H1 (cell line): ENCODE data around the gene VSNL1. TPM values are rescaled to one million over a fixed set of nuclear protein-coding genes. Genes with fewer than 3 reads are reported as not detected.

ENCODE experiments used
- CTCF ChIA-PET: fragments of 300-600 bp; sonication (Branson Sonifier 250); formaldehyde crosslinking; loops from one replicate; lab custom pipeline; 2021; ENCODE audit not compliant: partially characterized antibody; lab: Charles Lee
- POLR2A ChIA-PET: fragments of 300-600 bp; sonication (Branson Sonifier 250); formaldehyde crosslinking; loops from one replicate; lab custom pipeline; 2021; ENCODE audit warnings: inconsistent platforms; ENCODE audit not compliant: partially characterized antibody; lab: Charles Lee
- DNase-seq, 2 experiments: peaks; one replicate each; pipeline versions ENCODE4 v3.0.0 to v3.0.0-alpha.2; 2010 to 2022; ENCODE audit warnings: low spot score in 2 of 2, low read depth in 1 of 2, mixed read lengths in 1 of 2
- FAIRE-seq: peaks from 2 replicates; lab custom pipeline; 2011; peaks lifted over from hg19 to GRCh38; lab: Jason Lieb, UNC
- H2AFZ ChIP-seq: 2 replicates; pipeline ENCODE4 v1.8.1; 2012; ENCODE audit warnings: low read length, inconsistent platforms
- H2AK5ac ChIP-seq: 2 replicates; pipeline ENCODE4 v1.6.1; 2013; ENCODE audit warnings: low read depth, low read length
- H2BK120ac ChIP-seq: replicated peaks from 2 replicates; pipeline ENCODE3; 2013; ENCODE audit warnings: low read depth, low read length, inconsistent platforms
- H2BK12ac ChIP-seq: 2 replicates; pipeline ENCODE4 v1.6.1; 2013; ENCODE audit warnings: low read depth, low read length
- H2BK15ac ChIP-seq: 2 replicates; pipeline ENCODE4 v1.6.1; 2013; ENCODE audit warnings: low read length
- H2BK20ac ChIP-seq: 2 replicates; pipeline ENCODE4 v1.6.1; 2013; ENCODE audit warnings: low read length
- H2BK5ac ChIP-seq: 2 replicates; pipeline ENCODE4 v1.6.1; 2013; ENCODE audit warnings: low read depth, low read length
- H3K14ac ChIP-seq: 2 replicates; pipeline ENCODE4 v1.6.1; 2013; ENCODE audit warnings: inconsistent platforms; ENCODE audit not compliant: insufficient read length
- H3K18ac ChIP-seq: 2 replicates; pipeline ENCODE4 v1.6.1; 2013; ENCODE audit warnings: low read length; ENCODE audit errors: extremely low read depth
- H3K23ac ChIP-seq: 2 replicates; pipeline ENCODE4 v1.6.1; 2013; ENCODE audit warnings: inconsistent platforms; ENCODE audit not compliant: insufficient read length
- H3K23me2 ChIP-seq: 2 replicates; pipeline ENCODE4 v1.6.1; 2013; ENCODE audit warnings: low read depth, low read length
- H3K27ac ChIP-seq: 2 replicates; pipeline ENCODE4 v1.6.1; 2011; ENCODE audit warnings: low read depth, low read length, inconsistent platforms
- H3K27me3 ChIP-seq, 4 experiments: replicated peaks in 1 of 4; 1 replicate in 1 of 4; 2 replicates in 3 of 4; pipeline versions ENCODE4 v1.6.1 to v1.8.1; 2011 to 2013; ENCODE audit warnings: low read length in 3 of 4, mild to moderate bottlenecking in 3 of 4, inconsistent platforms in 2 of 4, mixed read lengths in 2 of 4, moderate library complexity in 1 of 4; ENCODE audit not compliant: control insufficient read depth in 3 of 4, insufficient read depth in 3 of 4; ENCODE audit errors: extremely low read depth in 1 of 4
- H3K36me3 ChIP-seq, 4 experiments: 2 replicates each; pipeline versions ENCODE4 v1.6.1 to v1.8.1; 2011 to 2013; ENCODE audit warnings: mild to moderate bottlenecking in 4 of 4, low read length in 3 of 4, moderate library complexity in 2 of 4, control low read depth in 1 of 4, inconsistent platforms in 1 of 4; ENCODE audit not compliant: insufficient read depth in 4 of 4, control insufficient read depth in 2 of 4
- H3K4ac ChIP-seq: replicated peaks from 2 replicates; pipeline ENCODE3; 2013; ENCODE audit warnings: low read length, low read depth, mixed read lengths, inconsistent platforms; ENCODE audit not compliant: insufficient read length
- H3K4me1 ChIP-seq, 4 experiments: replicated peaks in 1 of 4; 1 replicate in 1 of 4; 2 replicates in 3 of 4; pipeline versions ENCODE4 v1.6.1 to v1.8.1; 2011 to 2013; ENCODE audit warnings: low read length in 3 of 4, inconsistent platforms in 2 of 4, mixed read lengths in 1 of 4; ENCODE audit not compliant: insufficient read depth in 4 of 4, control insufficient read depth in 3 of 4
- H3K4me2 ChIP-seq, 2 experiments: 2 replicates each; pipeline versions ENCODE4 v1.6.1 to v1.8.1; 2011 to 2013; ENCODE audit warnings: low read depth in 2 of 2, low read length in 2 of 2, control low read depth in 1 of 2, inconsistent platforms in 1 of 2, mild to moderate bottlenecking in 1 of 2; ENCODE audit not compliant: insufficient read depth in 1 of 2
- H3K4me3 ChIP-seq, 4 experiments: fragments of 200-600, 300-600 bp in 1 of 4; sonication (generic), shearing (Covaris generic), sonication (Bioruptor Twin) in 1 of 4; 2 replicates each; pipeline versions ENCODE4 v1.5.1 to v1.8.1; 2011 to 2016; ENCODE audit warnings: low read length in 4 of 4, low read depth in 3 of 4, control low read depth in 2 of 4, inconsistent platforms in 2 of 4, mild to moderate bottlenecking in 2 of 4, mixed read lengths in 1 of 4, moderate library complexity in 1 of 4; ENCODE audit not compliant: insufficient read depth in 2 of 4; ENCODE audit errors: extremely low read depth in 1 of 4
- H3K56ac ChIP-seq: replicated peaks from 2 replicates; pipeline ENCODE3; 2013; ENCODE audit warnings: low read depth, mild to moderate bottlenecking, mixed read lengths, low read length, inconsistent platforms; ENCODE audit not compliant: insufficient read length
- H3K79me1 ChIP-seq: 2 replicates; pipeline ENCODE4 v1.6.1; 2013; ENCODE audit warnings: low read depth, low read length, control low read depth
- H3K79me2 ChIP-seq, 2 experiments: 2 replicates each; pipeline versions ENCODE4 v1.6.1 to v1.8.1; 2012 to 2013; ENCODE audit warnings: low read length in 2 of 2, mild to moderate bottlenecking in 2 of 2, inconsistent platforms in 1 of 2; ENCODE audit not compliant: insufficient read depth in 2 of 2, control insufficient read depth in 1 of 2
- H3K9ac ChIP-seq, 4 experiments: replicated peaks in 1 of 4; 1 replicate in 1 of 4; 2 replicates in 3 of 4; pipeline versions ENCODE4 v1.6.1 to v1.8.1; 2011 to 2013; ENCODE audit warnings: low read depth in 3 of 4, low read length in 3 of 4, control low read depth in 2 of 4, mild to moderate bottlenecking in 2 of 4, moderate library complexity in 2 of 4, inconsistent platforms in 1 of 4; ENCODE audit errors: extremely low read depth in 1 of 4
- H3K9me3 ChIP-seq, 2 experiments: 2 replicates each; pipeline versions ENCODE4 v1.6.1 to v1.8.1; 2012 to 2013; ENCODE audit warnings: mild to moderate bottlenecking in 2 of 2, moderate library complexity in 2 of 2, control low read depth in 1 of 2, inconsistent platforms in 1 of 2, low read depth in 1 of 2, low read length in 1 of 2, mixed read lengths in 1 of 2; ENCODE audit not compliant: insufficient read depth in 2 of 2
- H4K20me1 ChIP-seq, 2 experiments: replicated peaks in 1 of 2; 2 replicates each; pipeline versions ENCODE3 to v1.8.1; 2011 to 2013; ENCODE audit warnings: inconsistent platforms in 2 of 2, low read length in 2 of 2, mild to moderate bottlenecking in 1 of 2; ENCODE audit not compliant: insufficient read depth in 2 of 2, control insufficient read depth in 1 of 2
- H4K5ac ChIP-seq: 2 replicates; pipeline ENCODE4 v1.6.1; 2013; ENCODE audit warnings: low read length, low read depth, mixed read lengths, inconsistent platforms; ENCODE audit not compliant: insufficient read length
- H4K8ac ChIP-seq: 2 replicates; pipeline ENCODE4 v1.8.0; 2013; ENCODE audit warnings: mild to moderate bottlenecking, moderate library complexity, low read length, inconsistent platforms; ENCODE audit not compliant: insufficient read depth; ENCODE audit errors: extremely low read depth
- H4K91ac ChIP-seq: replicated peaks from 2 replicates; pipeline ENCODE3; 2013; ENCODE audit warnings: low read length, mixed read lengths, inconsistent platforms; ENCODE audit not compliant: insufficient read length
- EGR1 ChIP-seq: IDR thresholded peaks from 2 replicates; pipeline ENCODE4 v1.6.1; 2011; ENCODE audit warnings: low read depth, low read length, borderline replicate concordance
- JUND ChIP-seq: IDR thresholded peaks from 2 replicates; pipeline ENCODE4 v1.6.1; 2011; ENCODE audit warnings: mild to moderate bottlenecking, improper control_type of control experiment, low read length
- MAFK ChIP-seq: IDR thresholded peaks from 2 replicates; pipeline ENCODE4 v1.6.1; 2012; ENCODE audit warnings: low read depth, mild to moderate bottlenecking, improper control_type of control experiment, low read length
- POLR2A ChIP-seq, 2 experiments: IDR thresholded peaks; 1 replicate in 1 of 2; 2 replicates in 1 of 2; pipeline ENCODE4 v1.6.1; 2011; ENCODE audit warnings: low read depth in 2 of 2, low read length in 2 of 2, mild to moderate bottlenecking in 2 of 2; ENCODE audit errors: control extremely low read depth in 1 of 2
- RFX5 ChIP-seq: IDR thresholded peaks from 2 replicates; pipeline ENCODE4 v1.6.1; 2011; ENCODE audit warnings: low read depth, low read length, improper control_type of control experiment, borderline replicate concordance
- SIX5 ChIP-seq: IDR thresholded peaks from 2 replicates; pipeline ENCODE4 v1.6.1; 2011; ENCODE audit warnings: mild to moderate bottlenecking, low read depth, low read length
- SUZ12 ChIP-seq: fragments of 200-600 bp; sonication (generic); IDR thresholded peaks from 2 replicates; pipeline ENCODE4 v1.6.1; 2012; ENCODE audit warnings: mild to moderate bottlenecking, inconsistent platforms, low read length, moderate library complexity, mixed read lengths
- YY1 ChIP-seq: IDR thresholded peaks from 2 replicates; pipeline ENCODE4 v1.6.1; 2011; ENCODE audit warnings: low read depth, mild to moderate bottlenecking, low read length
- WGBS, 2 experiments: shearing (Covaris generic) in 1 of 2; methylation state at CpG; one replicate each; pipeline versions ENCODE4 v1.1.6 to v1.1.7; 2013 to 2015; ENCODE audit warnings: low lambda C conversion rate in 2 of 2, mixed read lengths in 2 of 2, inconsistent platforms in 1 of 2, low coverage in 1 of 2, missing lambda C conversion rate in 1 of 2; ENCODE audit not compliant: insufficient replicate concordance in 2 of 2, insufficient coverage in 1 of 2, insufficient read length in 1 of 2; ENCODE audit errors: extremely low coverage in 1 of 2, missing lambda C conversion rate in 1 of 2; 5-methylcytosine and 5-hydroxymethylcytosine counted together
- polyA plus RNA-seq, 7 experiments: library from polyadenylated mRNA; depleted of rRNA in 3 of 7; stranded (reverse) in 5 of 7; unstranded in 2 of 7; fragments of >200 nt in 5 of 7; fragments of 200-250 nt in 2 of 7; gene quantifications; 1 replicate in 5 of 7; 2 replicates in 1 of 7; 4 replicates in 1 of 7; pipeline versions ENCODE4 v1.2.1 to v1.2.3, GENCODE V29; 2011 to 2013; ENCODE audit warnings: missing spikeins in 2 of 7, mixed read lengths in 2 of 7
- total RNA-seq: library from RNA; stranded (reverse); fragmentation: NEBNext Ultra II Directional; extraction: Animal tissue kit (Norgen Biotek cat#: 25700); gene quantifications from 2 replicates; pipeline ENCODE4 v1.2.1, GENCODE V29; 2021

Gene VSNL1
- total and polyA plus RNA-seq, 2 of the 8 experiments (the other 6 are each of a cell fraction or from before 2014, with no cell fraction given) = 49.4 to 108 TPM

- no peak overlapping the region for H3K56ac ChIP-seq
- H3K9ac ChIP-seq = no peak overlapping the region
- CTCF ChIA-PET = interaction anchor here (1.5 to 1.7 kb wide), 3 partner anchors 14 to 17 kb away, joined by 3 to 8 read pairs (median 5); partner anchors contain the start of gene VSNL1
- POLR2A ChIA-PET = interaction anchor here (0.7 to 2.9 kb wide), 3 partner anchors 9 to 18 kb away, joined by 3 to 22 read pairs (median 6); partner anchors contain the start of gene VSNL1
- H3K4me3 ChIP-seq = peak overlapping the region in 1 of 4 experiments; percentile 7; a peak in 1 of 8 replicates
- no peak overlapping the region for H4K5ac ChIP-seq
- H2BK5ac ChIP-seq = 0 out of 2 replicates have a peak overlapping the region, but pooled peaks have one; percentile 21
- peaks cover 4 to 17% (median 8%) of the 10 kb centered on the region in 4 experiments; a peak in 5 of 7 replicates for H3K4me1 ChIP-seq
- no peak overlapping the region for H3K4ac ChIP-seq
- H2AK5ac ChIP-seq = no peak overlapping the region
- H2BK12ac ChIP-seq = no peak overlapping the region
- H2BK20ac ChIP-seq = no peak overlapping the region
- peak overlapping the region; percentile 20; the same call in 1 of the 2 replicates for H3K27ac ChIP-seq
- H2BK120ac ChIP-seq = no peak overlapping the region
- H2AFZ ChIP-seq = no peak overlapping the region
- no peaks in the 10 kb centered on the region for H3K36me3 ChIP-seq
- H3K27me3 ChIP-seq = no peaks in the 10 kb centered on the region
- peaks cover under 1 to 94% of the 10 kb centered on the region in 2 experiments; a peak in 3 of 4 replicates for H3K79me2 ChIP-seq
- WGBS, 2 experiments = 24% methylated on average over 5 of the region's 5 CpGs; no CpG with 5 or more reads in 1 of the 2 experiments
- H3K23ac ChIP-seq = no peak overlapping the region
- H4K8ac ChIP-seq = no peak overlapping the region
- H3K4me2 ChIP-seq = peak overlapping the region; percentile 36; a peak in 3 of 4 replicates
- no peaks in the 10 kb centered on the region for H3K9me3 ChIP-seq
- H3K23me2 ChIP-seq = no peaks in the 10 kb centered on the region
- no peak overlapping the region for H3K14ac ChIP-seq
- no peak overlapping the region for H2BK15ac ChIP-seq
- DNase-seq (no peak), FAIRE-seq (peak; percentile 36)
- H3K79me1 ChIP-seq = no peaks in the 10 kb centered on the region; the same call in 1 of the 2 replicates
- no peak overlapping the region; the same call in 1 of the 2 replicates for H3K18ac ChIP-seq
- H4K20me1 ChIP-seq = no peaks in the 10 kb centered on the region
- no peak overlapping the region for H4K91ac ChIP-seq
- TF ChIP-seq RFX5 (no peak), SIX5 (no peak), EGR1 (no peak), POLR2A (IDR thresholded peaks at IDR 0.05; ENCODE audit: control extremely low read depth in 1 of 2, low read depth in 2 of 2, low read length in 2 of 2) (no peak), SUZ12 (no peak), JUND (no peak), MAFK (no peak), YY1 (no peak)
These were observed 17.1 kb downstream of the VSNL1 start for GRCh38 chr2:17557596-17557995.
